MM.1S (cell line): ENCODE measurements around the gene FER.

ENCODE experiments used
- EZH2 ChIP-seq: fragments of 300-600 bp; sonication (generic); optimal IDR thresholded peaks from 2 replicates; pipeline ENCODE3; 2017; ENCODE audit warnings: low read depth, mild to moderate bottlenecking, antibody characterized with exemption, low read length, mixed read lengths
- EZH2phosphoT487 ChIP-seq: fragments of 300-600 bp; sonication (generic); IDR thresholded peaks from 2 replicates; pipeline ENCODE4 v1.6.1; 2018; ENCODE audit warnings: antibody characterized with exemption, low read length
- TF ChIP-seq, protein P1 (sequence below): fragments of 300-600 bp; sonication (generic); IDR thresholded peaks from 2 replicates; pipeline ENCODE4 v1.5.1; 2016; ENCODE audit warnings: antibody characterized with exemption, low read length, mixed read lengths

GRCh38 chr5:109029847-109030246, 282.1 kb downstream of the FER start:
- TF ChIP-seq, protein P1, sequence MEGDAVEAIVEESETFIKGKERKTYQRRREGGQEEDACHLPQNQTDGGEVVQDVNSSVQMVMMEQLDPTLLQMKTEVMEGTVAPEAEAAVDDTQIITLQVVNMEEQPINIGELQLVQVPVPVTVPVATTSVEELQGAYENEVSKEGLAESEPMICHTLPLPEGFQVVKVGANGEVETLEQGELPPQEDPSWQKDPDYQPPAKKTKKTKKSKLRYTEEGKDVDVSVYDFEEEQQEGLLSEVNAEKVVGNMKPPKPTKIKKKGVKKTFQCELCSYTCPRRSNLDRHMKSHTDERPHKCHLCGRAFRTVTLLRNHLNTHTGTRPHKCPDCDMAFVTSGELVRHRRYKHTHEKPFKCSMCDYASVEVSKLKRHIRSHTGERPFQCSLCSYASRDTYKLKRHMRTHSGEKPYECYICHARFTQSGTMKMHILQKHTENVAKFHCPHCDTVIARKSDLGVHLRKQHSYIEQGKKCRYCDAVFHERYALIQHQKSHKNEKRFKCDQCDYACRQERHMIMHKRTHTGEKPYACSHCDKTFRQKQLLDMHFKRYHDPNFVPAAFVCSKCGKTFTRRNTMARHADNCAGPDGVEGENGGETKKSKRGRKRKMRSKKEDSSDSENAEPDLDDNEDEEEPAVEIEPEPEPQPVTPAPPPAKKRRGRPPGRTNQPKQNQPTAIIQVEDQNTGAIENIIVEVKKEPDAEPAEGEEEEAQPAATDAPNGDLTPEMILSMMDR = no peak
- TF ChIP-seq EZH2phosphoT487 (no peak), EZH2 (no peak)
